Left hindlimb (tissue), 1 donor: Measurements from ENCODE around the gene SLC2A1.
A peak's percentile ranks its signal among the peaks of the same experiment; 100 is the strongest.

Experiments
- DNase-seq: peaks from one replicate; pipeline ENCODE4 v3.0.0-alpha.2; 2018

SLC2A1 gene

GRCh38 chr1:42940851-42941639 lies 17.6 kb downstream of the SLC2A1 start:
- peak; percentile 46 for DNase-seq

DNA sequence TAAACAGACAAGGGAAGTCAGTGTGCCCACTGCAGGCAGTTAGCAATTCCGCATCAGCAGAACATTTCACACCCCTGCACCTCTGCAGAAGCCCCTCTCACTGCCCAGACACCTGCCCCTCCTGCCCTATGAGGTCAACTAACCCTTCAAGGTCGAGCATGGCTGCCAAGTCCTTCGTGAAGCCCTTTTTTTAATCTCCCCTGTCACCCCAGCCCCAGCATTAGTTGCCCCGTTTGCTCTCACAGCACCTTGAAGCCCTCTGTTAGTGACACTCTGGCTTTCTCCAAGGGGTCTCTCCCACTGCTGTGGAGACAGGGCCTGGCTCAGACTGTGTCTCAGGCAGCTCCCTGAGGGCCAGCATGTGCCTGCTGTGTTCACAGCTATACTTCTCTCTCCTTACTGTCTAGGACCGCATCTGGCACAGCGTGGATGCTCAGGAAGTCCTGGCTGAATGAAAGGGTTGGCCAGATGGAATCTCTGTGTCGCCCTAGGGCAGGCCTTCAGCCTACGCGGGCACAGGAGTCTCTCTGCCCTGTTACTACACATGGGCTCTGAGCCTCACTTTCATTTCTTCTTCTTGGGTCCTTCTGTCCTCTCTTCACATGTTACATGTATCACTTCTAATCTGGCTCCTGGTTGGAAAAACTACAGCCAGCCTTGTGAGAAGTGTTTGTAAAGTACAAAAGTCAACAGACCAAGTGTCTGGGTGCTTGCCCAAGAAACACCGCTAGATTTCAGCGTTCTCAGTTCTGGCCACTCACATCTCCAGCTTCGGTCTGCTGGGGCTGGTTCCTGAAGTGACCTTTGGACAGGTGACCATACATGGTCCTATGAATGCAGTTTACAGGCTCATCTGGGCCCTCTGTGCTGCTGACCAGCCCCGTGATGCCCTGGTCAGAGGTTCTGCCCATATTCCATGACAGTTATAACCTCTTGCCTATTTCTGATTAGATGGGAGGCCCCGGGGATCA lies 19.7 kb downstream of the SLC2A1 start:
- peak; percentile 14 for DNase-seq

DNA sequence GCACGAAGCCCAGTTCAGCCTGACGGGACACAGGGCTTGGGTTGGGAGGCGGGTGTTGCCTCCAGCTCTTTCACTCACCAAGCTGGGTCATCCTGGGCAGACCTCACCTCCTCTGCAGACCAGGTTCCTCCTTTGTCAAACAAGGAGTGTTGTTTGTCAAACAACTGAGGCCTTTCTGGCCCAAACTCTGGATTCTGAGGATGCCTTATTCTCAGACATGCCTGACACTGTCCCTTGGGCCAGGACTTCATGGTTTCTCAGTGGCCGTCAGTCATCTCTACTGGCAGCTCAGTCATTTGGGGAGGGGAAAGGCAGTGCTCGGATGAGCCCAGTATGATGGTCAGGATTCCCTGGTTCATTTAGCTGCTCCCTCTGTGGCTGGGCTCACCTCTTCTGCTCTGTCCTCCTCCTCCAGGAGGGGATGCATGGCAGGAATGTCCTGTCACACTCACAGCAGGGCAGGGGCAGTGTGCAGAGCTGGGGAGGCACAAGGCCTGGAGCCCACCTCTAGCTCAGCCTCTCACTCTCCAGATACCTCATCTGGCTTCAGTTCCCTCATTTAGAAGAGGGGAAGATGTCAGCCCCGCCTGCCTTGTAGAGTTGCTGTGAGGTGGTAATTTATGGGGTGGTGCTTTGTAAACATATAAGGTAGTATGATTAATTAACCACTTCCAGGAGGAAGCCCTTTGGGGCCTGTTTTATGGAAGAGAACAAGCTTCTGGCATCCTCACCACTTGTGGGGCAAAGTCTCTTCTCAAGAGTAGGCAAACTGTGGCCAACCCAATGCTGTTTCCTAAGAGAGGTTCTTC lies 20.6 kb downstream of the SLC2A1 start:
- peak; percentile 22 for DNase-seq

DNA sequence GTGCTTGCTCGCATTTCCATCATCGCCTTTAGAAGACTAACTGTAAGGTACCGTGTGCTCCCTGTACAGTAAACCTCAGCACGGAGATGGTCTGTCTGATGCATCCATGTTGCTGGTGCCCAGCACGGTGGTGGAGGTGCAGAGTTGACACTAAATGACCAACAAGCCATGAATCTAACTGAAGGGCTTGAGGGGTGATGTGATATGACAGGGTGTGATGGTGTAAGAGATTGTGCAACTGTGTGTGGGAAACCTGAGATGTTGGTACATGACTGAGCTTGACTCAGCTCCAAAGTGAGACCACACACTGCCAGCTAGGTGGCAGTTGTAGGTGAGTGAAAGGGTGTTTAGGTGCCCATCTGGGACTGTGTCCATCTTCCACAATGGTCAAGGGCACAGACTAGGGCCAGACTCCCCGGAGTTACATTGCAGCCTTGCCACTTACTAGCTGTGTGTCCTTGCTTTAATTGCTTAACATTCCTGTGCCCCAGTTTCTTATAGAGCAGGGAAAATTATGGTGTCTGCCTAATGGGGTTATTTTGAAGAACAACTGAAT lies 21.4 kb downstream of the SLC2A1 start:
- peak; percentile 23 for DNase-seq

GRCh38 chr1:42936309-42937078 lies 22.2 kb downstream of the SLC2A1 start:
- DNase-seq: peak; percentile 75

- no peak for DNase-seq
Observed at GRCh38 chr1:42935971-42936308, 22.7 kb downstream of the SLC2A1 start.

DNA sequence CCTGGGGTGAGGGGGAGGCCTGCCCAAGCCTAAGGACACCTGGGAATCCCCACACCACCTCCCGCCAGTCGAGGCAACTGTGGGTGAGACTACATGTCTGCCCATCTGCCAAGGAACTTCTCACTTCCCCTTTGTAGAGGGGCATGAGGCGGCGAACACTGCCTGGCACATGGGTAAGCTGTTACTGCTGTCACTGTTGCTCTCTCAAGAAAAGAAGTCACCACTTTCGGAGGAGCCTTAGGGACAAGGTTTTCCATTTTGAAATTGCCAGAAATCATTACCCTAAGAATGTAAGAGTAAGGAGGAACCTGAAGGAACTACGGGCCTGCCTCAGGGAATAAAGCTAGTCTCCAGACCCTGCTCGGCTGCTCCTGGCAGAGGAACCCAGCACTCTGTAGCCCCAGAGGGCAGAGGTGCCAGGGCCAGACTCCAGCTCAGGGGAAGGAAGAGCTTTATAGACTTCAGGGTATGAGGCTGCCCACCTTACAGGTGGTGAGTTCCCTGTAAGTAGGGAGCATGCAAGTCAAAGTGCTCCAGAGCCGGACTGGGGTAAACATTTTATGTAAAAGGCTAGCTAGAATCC lies 23.3 kb downstream of the SLC2A1 start:
- peak; percentile 13 for DNase-seq

DNA sequence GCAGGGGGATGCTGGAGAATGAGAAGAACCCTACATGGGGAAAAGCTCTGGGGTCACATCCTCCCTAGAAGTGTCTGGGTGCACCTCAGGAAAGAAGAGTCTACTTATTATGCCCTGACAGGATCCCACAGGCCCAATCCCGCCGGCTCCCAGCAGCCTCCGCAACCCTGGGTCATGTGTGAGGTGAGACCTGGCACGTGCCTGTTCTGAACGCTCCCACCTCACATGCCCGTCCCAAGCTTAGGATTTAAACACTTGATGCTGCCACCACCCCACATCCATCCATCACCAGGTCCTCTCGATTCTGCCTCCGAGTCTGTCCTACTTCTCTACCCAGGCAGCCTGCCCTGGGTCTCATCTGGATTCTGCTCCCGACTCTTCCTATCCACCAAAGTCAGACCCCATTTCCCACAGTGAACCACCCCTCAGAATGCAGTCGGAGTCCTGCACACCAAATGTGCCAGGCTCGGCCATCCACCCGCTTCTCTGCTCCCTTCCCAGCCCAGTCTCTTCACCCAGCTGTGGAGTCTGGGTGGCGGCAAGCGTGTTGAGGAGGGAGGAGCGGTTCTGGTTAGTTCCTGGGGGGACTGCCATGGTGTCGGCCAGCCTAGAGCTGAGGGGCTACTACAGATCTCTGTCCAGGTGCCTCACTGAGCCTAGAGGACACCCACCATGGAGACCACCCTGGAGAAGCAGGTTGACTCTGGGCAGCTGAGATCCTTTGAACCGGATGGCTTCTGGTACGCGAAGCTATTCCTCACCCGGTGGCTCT lies 23.9 kb downstream of the SLC2A1 start:
- DNase-seq: peak; percentile 23

- DNase-seq: peak; percentile 8
Observed at GRCh38 chr1:42933610-42934491, 24.8 kb downstream of the SLC2A1 start.

DNA sequence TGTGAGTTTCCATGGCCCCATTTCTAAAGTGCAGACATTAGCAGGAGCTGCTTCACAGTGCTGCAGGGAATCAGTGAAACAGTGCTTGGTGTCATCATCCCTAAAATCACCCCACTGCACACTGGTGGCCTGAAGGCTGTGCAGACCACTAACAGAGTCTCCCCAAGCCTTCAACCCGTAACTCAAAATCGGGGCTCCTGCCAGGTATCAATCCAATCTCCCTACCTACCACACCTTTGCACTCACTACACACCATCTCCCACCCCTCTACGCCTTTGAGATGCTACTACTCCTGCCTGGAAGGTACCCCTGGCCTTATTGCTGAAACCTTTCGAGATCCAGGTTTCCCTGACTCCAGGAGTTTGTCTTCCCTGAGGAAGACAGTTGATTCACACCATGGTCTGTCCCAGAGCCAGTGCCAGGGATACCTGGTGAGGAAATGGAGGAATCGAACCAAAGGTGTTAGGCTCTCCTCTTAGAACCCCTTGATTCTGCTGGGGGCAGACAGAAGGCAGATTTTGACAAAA lies 25.5 kb downstream of the SLC2A1 start:
- DNase-seq: peak; percentile 6

GRCh38 chr1:42932442-42932941 lies 26.2 kb downstream of the SLC2A1 start:
- peak; percentile 13 for DNase-seq

- peak; percentile 62 for DNase-seq
Observed at GRCh38 chr1:42931911-42932422, 26.7 kb downstream of the SLC2A1 start.

DNA sequence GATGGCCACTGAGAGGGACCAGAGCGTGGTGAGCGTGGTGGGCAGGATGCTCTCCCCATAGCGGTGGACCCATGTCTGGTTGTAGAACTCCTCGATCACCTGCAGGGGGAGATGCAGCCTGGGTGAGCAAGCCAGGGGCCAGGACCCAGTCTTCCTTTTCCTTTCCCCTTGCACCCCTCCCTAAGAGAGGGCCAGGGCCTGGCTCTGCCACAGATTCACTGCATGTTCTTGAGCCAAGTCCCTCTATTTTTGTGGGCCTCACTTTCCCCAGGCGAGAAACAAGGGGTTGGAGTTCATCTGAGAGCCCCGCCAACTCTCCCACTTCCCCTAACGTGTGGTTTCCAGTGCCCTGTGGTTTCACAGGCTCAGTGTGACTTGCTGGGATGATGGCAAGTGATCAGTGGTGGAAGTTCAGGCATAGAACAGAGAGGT lies 27.5 kb downstream of the SLC2A1 start:
- peak; percentile 35 for DNase-seq

DNA sequence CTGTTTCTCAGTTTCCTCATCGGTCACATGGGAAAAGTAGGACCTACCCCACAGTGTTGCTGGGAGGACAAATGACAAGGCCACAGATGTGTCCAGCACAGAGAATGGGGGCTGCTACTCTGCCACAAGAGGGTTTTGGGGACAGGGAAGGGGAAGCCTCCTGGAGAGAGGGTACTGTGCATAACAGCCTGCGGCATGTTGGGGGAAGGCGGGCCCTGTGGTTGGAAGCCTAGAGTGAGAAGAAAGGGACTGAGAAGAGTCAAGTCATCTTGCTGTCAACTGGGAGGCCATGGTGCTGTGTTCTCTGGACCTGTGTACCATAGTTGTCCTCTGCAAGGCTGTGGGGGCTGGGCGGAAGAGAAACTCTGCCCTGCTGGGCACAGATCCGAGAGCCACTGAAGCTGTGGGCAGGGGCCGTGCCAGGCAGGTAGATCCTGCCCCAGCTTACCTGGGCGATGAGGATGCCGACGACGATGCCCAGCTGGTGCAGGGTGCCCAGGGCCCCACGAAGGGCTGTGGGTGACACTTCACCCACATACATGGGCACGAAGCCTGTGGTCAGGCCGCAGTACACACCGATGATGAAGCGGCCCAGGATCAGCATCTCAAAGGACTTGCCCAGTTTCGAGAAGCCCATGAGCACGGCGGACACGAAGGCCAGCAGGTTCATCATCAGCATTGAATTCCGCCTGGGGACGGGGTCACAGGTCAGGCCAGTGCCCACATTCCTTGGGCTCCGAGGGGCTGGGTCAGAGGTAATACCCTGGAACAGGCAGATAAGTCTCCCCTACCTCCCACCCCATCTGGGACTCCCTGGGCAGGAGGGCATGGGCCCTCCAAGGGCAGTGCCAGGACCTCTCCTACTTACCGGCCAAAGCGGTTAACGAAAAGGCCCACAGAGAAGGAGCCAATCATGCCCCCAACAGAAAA lies 28.2 kb downstream of the SLC2A1 start:
- DNase-seq: peak; percentile 25

DNA sequence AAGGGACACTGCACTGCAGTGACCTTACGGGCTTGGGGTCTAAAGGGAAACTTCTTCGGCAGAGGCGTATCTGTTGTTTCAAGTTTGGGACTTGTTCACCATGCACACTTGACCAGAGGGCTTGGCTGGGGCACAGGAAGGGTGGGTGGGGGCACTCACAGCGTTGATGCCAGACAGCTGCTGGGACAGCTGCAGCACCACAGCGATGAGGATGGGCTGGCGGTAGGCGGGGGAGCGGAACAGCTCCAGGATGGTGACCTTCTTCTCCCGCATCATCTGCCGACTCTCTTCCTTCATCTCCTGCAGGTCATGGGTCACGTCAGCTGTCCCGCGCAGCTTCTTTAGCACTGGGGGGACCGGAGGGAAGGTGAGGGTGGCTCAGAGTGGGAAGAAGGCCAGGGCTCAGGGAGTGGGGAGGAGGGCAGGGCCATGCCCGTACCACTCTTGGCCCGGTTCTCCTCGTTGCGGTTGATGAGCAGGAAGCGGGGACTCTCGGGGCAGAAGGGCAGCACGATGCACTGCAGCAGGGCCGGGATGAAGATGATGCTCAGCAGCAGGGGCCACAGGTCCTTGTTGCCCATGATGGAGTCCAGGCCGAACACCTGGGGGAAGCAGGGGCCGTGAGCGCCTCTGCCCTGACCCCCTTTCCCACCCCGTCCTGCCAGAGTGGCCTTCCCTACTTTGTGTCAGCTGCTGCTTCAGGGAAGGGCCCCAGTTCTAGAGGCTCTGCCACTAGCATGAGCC lies 29.1 kb downstream of the SLC2A1 start:
- peak; percentile 69 for DNase-seq

GRCh38 chr1:42928859-42929258 lies 29.8 kb downstream of the SLC2A1 start:
- DNase-seq: no peak
